ENCODE results near the gene COL4A2. TPM values are rescaled to one million over a fixed set of nuclear protein-coding genes. Genes with fewer than 3 reads are reported as not detected.

COL4A2 gene
- total and polyA plus RNA-seq, 5 experiments from 2014 or later, result not detected

DNA sequence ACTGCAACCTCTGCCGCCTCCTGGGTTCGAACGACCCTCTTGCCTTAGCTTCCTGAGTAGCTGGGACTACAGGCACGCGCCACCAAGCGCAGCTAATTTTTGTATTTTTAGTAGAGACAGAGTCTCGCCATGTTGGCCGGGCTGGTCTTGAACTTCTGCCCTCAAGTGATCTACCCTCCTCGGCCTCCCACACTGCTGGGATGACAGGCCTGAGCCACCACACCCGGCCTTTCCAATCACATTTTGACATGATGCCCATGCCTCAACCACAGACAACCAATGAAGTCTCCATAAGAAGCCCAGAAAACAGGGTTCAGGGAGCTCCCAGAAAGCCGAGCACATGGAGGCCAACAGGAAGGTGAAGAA, 242.7 kb downstream of the COL4A2 start:
- H3K27ac Mint-ChIP-seq, result peak overlapping the region in 2 of 10 donors; percentile 15 to 17
- H3K4me3 Mint-ChIP-seq, result no peak overlapping the region
- no peak for DNase-seq

GRCh38 chr13:110551284-110551683, 244.2 kb downstream of the COL4A2 start:
- no peaks in the 10 kb centered on the region for H3K27me3 Mint-ChIP-seq
- H3K27ac Mint-ChIP-seq, result peak overlapping the region in 2 of 10 donors; percentile 38 to 85
- POLR2A ChIA-PET, result no interaction called here
- H3K4me3 Mint-ChIP-seq, result no peak overlapping the region
- H3K9me3 Mint-ChIP-seq, result peaks cover 0 to 2% (median 0%) of the 10 kb centered on the region in 9 donors
- peaks cover 5 to 16% (median 7%) of the 10 kb centered on the region in 4 donors for H3K4me1 Mint-ChIP-seq
- ATAC-seq, result no peak
- peaks cover 0 to 13% (median 4%) of the 10 kb centered on the region in 3 donors for H3K36me3 Mint-ChIP-seq
- DNase-seq, result no peak

More for the DNA sequence above, 242.7 kb downstream of the COL4A2 start:
- Mint-ChIP-seq H3K27me3 (no peaks in the 10 kb centered on the region), H3K9me3 (peaks cover 0 to 11% (median 3%) of the 10 kb centered on the region in 9 donors), H3K4me1 (peaks cover 0 to 7% (median under 1%) of the 10 kb centered on the region in 4 donors), H3K36me3 (peaks cover 4 to 17% (median 7%) of the 10 kb centered on the region in 3 donors)
- POLR2A ChIA-PET, result no interaction called here
- no peak for ATAC-seq

DNA sequence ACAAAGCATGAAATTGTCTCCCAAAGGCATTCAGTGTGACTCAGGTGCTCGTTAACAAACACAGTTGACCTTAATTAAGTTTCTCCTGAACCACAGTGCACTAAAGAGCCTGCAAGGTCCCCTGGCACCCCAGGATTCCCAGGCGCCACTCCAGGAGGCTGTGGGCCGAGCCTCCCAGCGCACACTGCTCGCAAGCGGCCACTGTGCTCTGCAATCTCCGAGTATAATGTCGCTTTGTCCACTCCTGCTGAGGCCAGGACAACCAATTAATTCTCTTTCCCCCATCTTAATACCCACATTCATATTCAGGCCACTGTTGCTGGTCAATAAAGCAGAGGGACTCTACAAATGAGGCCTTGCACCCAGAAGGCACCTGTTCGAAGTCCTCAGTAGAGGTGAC, 245.7 kb downstream of the COL4A2 start:
- ATAC-seq, result no peak
- no peak overlapping the region for H3K4me3 Mint-ChIP-seq

DNA sequence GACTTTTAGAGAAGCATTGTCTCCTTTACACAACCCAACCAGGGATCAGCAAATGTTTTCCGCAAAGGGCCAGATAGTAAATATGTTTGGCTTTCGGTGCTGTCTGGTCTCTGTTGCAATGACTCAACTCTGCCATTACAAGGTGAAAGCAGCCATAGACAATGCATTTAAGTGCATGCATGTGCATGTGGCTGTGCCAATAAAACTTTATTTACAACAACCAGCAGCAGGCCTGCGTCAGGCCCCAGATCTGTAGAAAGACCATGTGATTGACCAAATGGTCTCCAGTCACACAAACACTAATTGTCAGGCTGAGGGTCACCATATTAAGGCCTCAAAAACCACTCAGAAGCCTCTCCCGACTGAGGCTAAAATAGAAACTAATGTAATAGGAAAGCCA, 246.3 kb downstream of the COL4A2 start:
- no peak for DNase-seq
- H3K27ac Mint-ChIP-seq, result peak overlapping the region in 1 of 10 donors; percentile 36
- H3K9me3 Mint-ChIP-seq, result peaks cover 0 to 5% (median 0%) of the 10 kb centered on the region in 9 donors
- peaks cover 5 to 20% (median 8%) of the 10 kb centered on the region in 4 donors for H3K4me1 Mint-ChIP-seq
- POLR2A ChIA-PET, result no interaction called here
- H3K27me3 Mint-ChIP-seq, result no peaks in the 10 kb centered on the region
- H3K36me3 Mint-ChIP-seq, result peaks cover 0 to 10% (median 5%) of the 10 kb centered on the region in 3 donors
- no peak overlapping the region for H3K4me3 Mint-ChIP-seq
- no peak for ATAC-seq

More for the DNA sequence above, 245.7 kb downstream of the COL4A2 start:
- no peaks in the 10 kb centered on the region for H3K27me3 Mint-ChIP-seq
- H3K27ac Mint-ChIP-seq, result peak overlapping the region in 1 of 10 donors; percentile 36
- H3K9me3 Mint-ChIP-seq, result peaks cover 0 to 5% (median 0%) of the 10 kb centered on the region in 9 donors
- DNase-seq, result no peak
- H3K4me1 Mint-ChIP-seq, result peaks cover 5 to 20% (median 8%) of the 10 kb centered on the region in 4 donors
- POLR2A ChIA-PET, result no interaction called here
- H3K36me3 Mint-ChIP-seq, result peaks cover 0 to 10% (median 5%) of the 10 kb centered on the region in 3 donors

DNA sequence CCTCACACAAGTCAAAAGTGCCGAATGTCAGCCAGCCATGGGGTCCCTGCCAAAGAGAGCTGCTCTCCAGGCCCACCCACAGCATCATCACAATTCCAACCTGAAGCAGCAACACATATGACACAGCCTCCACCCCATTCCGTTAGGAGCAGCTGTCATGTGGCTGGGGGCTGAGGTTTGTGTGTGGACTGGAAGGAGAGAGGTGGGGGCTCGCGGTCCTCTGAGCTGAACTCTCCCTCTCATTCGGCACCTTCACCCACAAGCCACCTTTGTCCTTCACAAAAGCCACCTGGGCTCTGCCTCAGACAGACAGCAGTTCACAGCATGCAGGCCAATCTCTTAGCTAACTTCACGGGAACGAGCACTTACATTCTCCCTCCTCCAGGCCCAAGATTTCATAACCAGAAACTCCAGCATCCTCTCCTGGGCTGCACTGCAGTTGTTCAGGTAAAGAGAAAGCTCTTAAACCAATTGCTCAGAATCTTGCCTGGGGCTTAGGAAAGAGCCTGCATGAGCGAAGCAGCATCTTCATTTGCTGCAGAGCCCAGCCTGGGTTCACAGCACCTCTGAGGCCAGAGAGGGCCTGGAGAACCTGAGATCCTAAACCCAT, 247.2 kb downstream of the COL4A2 start:
- Mint-ChIP-seq H3K27ac (peak overlapping the region in 2 of 10 donors; percentile 29 to 37), H3K4me3 (no peak overlapping the region), H3K9me3 (peaks cover 0 to 5% (median 0%) of the 10 kb centered on the region in 9 donors), H3K36me3 (peaks cover 0 to 7% (median 5%) of the 10 kb centered on the region in 3 donors), H3K4me1 (peaks cover 5 to 22% (median 8%) of the 10 kb centered on the region in 4 donors), H3K27me3 (no peaks in the 10 kb centered on the region)
- POLR2A ChIA-PET, result no interaction called here
- DNase-seq, result no peak
- ATAC-seq, result no peak

DNA sequence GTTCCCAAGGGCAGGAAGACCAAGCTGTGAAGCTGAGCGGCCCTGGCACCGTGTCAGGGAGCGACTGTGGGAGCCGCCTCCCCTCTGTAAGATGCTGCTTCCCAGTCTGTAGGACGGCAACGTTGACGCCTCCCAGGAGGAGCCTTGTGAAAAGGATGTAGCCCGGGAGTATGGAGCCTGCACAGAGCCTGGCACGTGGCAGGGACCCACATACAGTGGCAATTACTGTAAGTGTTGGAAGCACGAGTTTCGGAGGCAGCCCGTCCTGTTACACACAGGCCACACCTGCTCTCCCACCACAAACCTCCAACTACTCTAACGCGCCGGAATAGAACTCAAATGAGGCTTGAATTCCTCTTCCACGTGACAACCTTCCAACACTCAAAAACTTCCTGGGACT, 247.9 kb downstream of the COL4A2 start:
- Mint-ChIP-seq H3K27ac (peak overlapping the region in 3 of 10 donors; percentile 37 to 75 (median 72)), H3K9me3 (peaks cover 0 to 5% (median 0%) of the 10 kb centered on the region in 9 donors), H3K36me3 (peaks cover 0 to 7% (median 5%) of the 10 kb centered on the region in 3 donors), H3K4me3 (no peak overlapping the region), H3K27me3 (no peaks in the 10 kb centered on the region), H3K4me1 (peaks cover 7 to 26% (median 10%) of the 10 kb centered on the region in 4 donors)
- ATAC-seq, result no peak
- DNase-seq, result no peak
- POLR2A ChIA-PET, result no interaction called here

DNA sequence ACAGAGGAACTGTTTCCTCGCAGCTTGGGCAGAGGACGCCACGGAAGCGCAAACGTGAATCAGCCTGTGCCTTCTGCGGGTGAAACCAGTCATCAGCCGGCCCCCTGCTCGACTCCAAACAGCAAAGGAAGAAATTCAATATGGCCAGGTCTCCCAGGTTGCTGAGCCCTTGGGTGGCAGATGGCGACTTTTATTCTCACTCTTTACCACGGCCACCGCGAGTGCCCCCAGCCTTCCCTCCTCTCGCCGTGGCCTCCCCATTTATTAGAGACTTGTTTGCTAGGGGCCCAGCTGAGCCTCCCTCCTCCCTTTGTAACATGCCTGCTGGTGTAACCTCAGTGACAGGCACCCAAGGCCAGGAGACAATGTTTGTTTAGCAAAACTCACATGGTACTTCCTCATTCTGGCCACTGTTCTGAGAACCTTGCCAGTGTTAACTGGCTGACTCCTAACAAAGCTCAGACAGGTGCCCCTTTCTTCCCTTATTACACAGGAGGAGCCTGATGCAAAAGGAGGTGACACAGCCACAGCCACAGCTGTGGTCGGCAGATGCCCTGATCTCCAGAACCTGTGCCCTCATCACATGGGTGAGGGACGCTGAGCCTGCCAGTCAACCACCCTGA, 248.6 kb downstream of the COL4A2 start:
- Mint-ChIP-seq H3K9me3 (peaks cover 0 to 5% (median 0%) of the 10 kb centered on the region in 9 donors), H3K36me3 (peaks cover 0 to 7% (median 5%) of the 10 kb centered on the region in 3 donors), H3K4me3 (no peak overlapping the region), H3K4me1 (peaks cover 15 to 30% (median 17%) of the 10 kb centered on the region in 4 donors), H3K27me3 (no peaks in the 10 kb centered on the region), H3K27ac (peak overlapping the region in 4 of 10 donors; percentile 7 to 75 (median 47))
- DNase-seq (no peak), ATAC-seq (no peak)
- POLR2A ChIA-PET, result interaction anchor here (0.6 to 1.1 kb wide), 2 partner anchors 15 to 651 kb away, joined by 3 to 4 read pairs; no protein-coding TSS in a partner anchor

DNA sequence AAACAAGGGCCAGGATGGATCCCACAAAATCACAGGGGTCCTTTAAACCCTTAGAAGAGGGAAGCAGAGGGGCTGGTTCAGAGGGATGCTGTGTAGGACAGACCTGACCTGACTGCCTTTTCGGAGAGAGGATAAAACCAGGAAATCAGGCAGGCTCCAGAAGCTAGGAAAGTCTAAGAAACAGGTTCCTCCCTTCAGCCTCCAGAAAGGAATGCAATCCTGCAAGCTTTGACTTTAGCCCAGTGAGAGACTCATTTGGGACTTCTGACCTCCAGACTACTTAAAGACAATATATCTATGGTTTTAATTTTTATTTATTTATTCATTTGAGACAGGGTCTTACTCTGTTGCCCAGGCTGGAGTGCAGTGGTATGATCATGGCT, 249.1 kb downstream of the COL4A2 start:
- peaks cover 0 to 7% (median 5%) of the 10 kb centered on the region in 3 donors for H3K36me3 Mint-ChIP-seq
- H3K9me3 Mint-ChIP-seq, result peaks cover 0 to 5% (median 0%) of the 10 kb centered on the region in 9 donors
- peaks cover 19 to 30% (median 20%) of the 10 kb centered on the region in 4 donors for H3K4me1 Mint-ChIP-seq
- no peak for DNase-seq
- no peak for ATAC-seq
- H3K27me3 Mint-ChIP-seq, result no peaks in the 10 kb centered on the region
- no peak overlapping the region for H3K4me3 Mint-ChIP-seq
- POLR2A ChIA-PET, result interaction anchor here (1.1 kb wide), 1 partner anchor 16 kb away, joined by 3 read pairs; no protein-coding TSS in a partner anchor
- peak overlapping the region in 1 of 10 donors; percentile 75 for H3K27ac Mint-ChIP-seq

- POLR2A ChIA-PET, result no interaction called here
- Mint-ChIP-seq H3K9me3 (peaks cover 0 to 5% (median 0%) of the 10 kb centered on the region in 9 donors), H3K36me3 (peaks cover 0 to 5% (median 5%) of the 10 kb centered on the region in 3 donors), H3K27ac (peak overlapping the region in 2 of 10 donors; percentile 58 to 67), H3K4me1 (peaks cover 20 to 29% (median 22%) of the 10 kb centered on the region in 4 donors), H3K4me3 (peak overlapping the region in 1 of 10 donors; percentile 45), H3K27me3 (no peaks in the 10 kb centered on the region)
- ATAC-seq (no peak), DNase-seq (no peak)
These were observed 250.0 kb downstream of the COL4A2 start for GRCh38 chr13:110557082-110557481.

DNA sequence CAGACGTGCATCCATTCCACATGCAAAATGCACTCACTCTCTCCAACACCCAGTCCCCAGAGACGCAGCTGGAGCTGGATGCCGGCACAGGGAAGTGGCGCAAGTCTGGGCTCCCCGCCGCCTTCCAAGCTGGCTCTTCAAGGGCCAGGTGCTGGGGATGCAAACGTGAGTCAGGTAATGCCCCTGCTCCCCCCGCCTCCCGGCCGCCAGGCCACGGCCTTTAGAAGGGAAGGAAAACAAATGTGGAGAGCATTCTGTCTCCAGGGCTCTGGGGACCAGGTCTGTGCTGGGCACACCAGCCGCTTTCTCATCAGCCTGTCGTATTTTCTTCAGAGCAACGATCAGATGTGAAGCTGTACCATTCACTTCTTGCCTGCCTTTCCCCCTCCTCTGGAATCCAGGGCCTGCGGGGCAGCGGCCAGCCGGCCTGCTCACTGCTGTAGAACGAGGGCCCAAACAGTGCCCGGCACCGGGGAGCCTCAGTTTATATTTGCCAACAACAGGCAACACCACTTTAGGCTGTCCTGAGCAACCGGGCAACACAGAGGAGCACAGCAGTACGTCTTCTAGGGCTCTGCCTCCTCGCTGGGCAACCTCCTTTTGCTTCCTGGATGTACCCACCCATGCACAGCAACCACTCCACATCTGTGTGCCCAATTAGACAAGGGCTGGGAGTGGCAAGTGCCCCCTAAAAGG, 250.7 kb downstream of the COL4A2 start:
- ATAC-seq, result no peak
- peaks cover 0 to 5% (median 0%) of the 10 kb centered on the region in 9 donors for H3K9me3 Mint-ChIP-seq
- H3K27ac Mint-ChIP-seq, result no peak overlapping the region
- no peak for DNase-seq
- peaks cover 0 to 5% (median 5%) of the 10 kb centered on the region in 3 donors for H3K36me3 Mint-ChIP-seq
- POLR2A ChIA-PET, result no interaction called here
- no peaks in the 10 kb centered on the region for H3K27me3 Mint-ChIP-seq
- peaks cover 20 to 29% (median 28%) of the 10 kb centered on the region in 4 donors for H3K4me1 Mint-ChIP-seq
- H3K4me3 Mint-ChIP-seq, result no peak overlapping the region

- Mint-ChIP-seq H3K4me1 (peaks cover 29 to 40% (median 33%) of the 10 kb centered on the region in 4 donors), H3K4me3 (peak overlapping the region in 5 of 10 donors; percentile 50 to 89 (median 62))
- ATAC-seq, result no peak
These were observed 252.4 kb downstream of the COL4A2 start for GRCh38 chr13:110559429-110559943.

DNA sequence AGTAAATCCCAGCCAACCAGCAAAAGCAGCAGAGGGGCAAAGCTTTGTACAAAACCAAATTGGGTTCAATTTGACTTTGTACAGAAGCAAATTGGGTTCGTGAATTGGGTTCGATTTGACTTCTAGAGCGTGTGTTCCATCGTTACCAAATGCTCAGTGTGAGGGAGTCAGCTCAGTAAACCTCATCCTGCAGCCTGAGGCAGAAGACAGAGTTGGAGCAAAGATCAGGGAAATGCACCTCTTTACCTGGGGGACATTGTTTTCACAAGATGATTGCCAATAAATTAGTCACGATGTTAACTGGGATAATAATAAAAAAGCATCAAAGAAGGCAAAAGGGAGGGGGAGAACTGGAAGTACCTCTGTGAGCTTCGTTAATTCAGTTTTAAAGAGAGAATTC, 252.9 kb downstream of the COL4A2 start:
- peaks cover 0 to 5% (median 5%) of the 10 kb centered on the region in 3 donors for H3K36me3 Mint-ChIP-seq
- peaks cover 0 to 5% (median 0%) of the 10 kb centered on the region in 5 donors for H3K27me3 Mint-ChIP-seq
- DNase-seq (no peak), ATAC-seq (no peak)
- POLR2A ChIA-PET, result no interaction called here
- peaks cover 0 to 5% (median 0%) of the 10 kb centered on the region in 9 donors for H3K9me3 Mint-ChIP-seq
- H3K4me3 Mint-ChIP-seq, result peak overlapping the region in 9 of 10 donors; percentile 50 to 92 (median 72)
- H3K27ac Mint-ChIP-seq, result peak overlapping the region in 9 of 10 donors; percentile 15 to 94 (median 54)
- peaks cover 32 to 40% (median 34%) of the 10 kb centered on the region in 4 donors for H3K4me1 Mint-ChIP-seq

More at GRCh38 chr13:110559429-110559943, 252.4 kb downstream of the COL4A2 start:
- POLR2A ChIA-PET, result no interaction called here
- H3K27ac Mint-ChIP-seq, result peak overlapping the region in 6 of 10 donors; percentile 15 to 87 (median 56)
- peaks cover 0 to 5% (median 5%) of the 10 kb centered on the region in 3 donors for H3K36me3 Mint-ChIP-seq
- peaks cover 0 to 5% (median 0%) of the 10 kb centered on the region in 9 donors for H3K9me3 Mint-ChIP-seq
- no peak for DNase-seq
- H3K27me3 Mint-ChIP-seq, result peaks cover 0 to 3% (median 0%) of the 10 kb centered on the region in 5 donors
